HepG2 (cell line): ENCODE measurements around the gene ZNF700. TPM values are rescaled to one million over a fixed set of nuclear protein-coding genes. Genes with fewer than 3 reads are reported as not detected.
"Not testable (repeated sequence)": the region's sequence is repeated elsewhere in the genome, so short reads cannot be mapped to it uniquely, and the experiment has no call there.

Experiments
- ATAC-seq: fragments of 200-7000 bp; cut with Tn5 transposase; 3 replicates; pipeline ENCODE4 v1.9.1; 2020; ENCODE audit warnings: mild to moderate bottlenecking, moderate library complexity
- BruUV-seq: library from RNA; stranded (reverse); fragments of 400-500 nt; replicated peaks from 2 replicates; lab custom pipeline; 2021; lab: Mats Ljungman, UMichigan
- CTCF ChIA-PET: fragments of 300-600 bp; formaldehyde crosslinking; extraction: SDS; loops from one replicate; lab custom pipeline; 2021; ENCODE audit warnings: low total read pairs, inconsistent platforms, low intra/inter-chr PET ratio; lab: Yijun Ruan, JAX
- POLR2A ChIA-PET: fragments of 350-600 bp; sonication (Branson Sonifier 250); formaldehyde crosslinking; loops from one replicate; lab custom pipeline; 2020; ENCODE audit warnings: antibody characterized with exemption, inconsistent platforms; lab: Yijun Ruan, JAX
- DNase-seq: peaks from one replicate; pipeline ENCODE4 v3.0.0-alpha.2; 2015; ENCODE audit warnings: low spot score
- FAIRE-seq: peaks from 3 replicates; lab custom pipeline; 2011; peaks lifted over from hg19 to GRCh38; lab: Jason Lieb, UNC
- H2AFZ ChIP-seq: one replicate; pipeline ENCODE4 v1.6.1; 2011; ENCODE audit warnings: low read length, inconsistent platforms
- H3K27ac ChIP-seq: fragments of 300-600 bp; 3 replicates; pipeline ENCODE4 v1.8.0; 2011; ENCODE audit warnings: mixed run types, mild to moderate bottlenecking, mixed read lengths, low read length, inconsistent platforms; ENCODE audit not compliant: insufficient read depth; ENCODE audit errors: extremely low read length
- H3K27me3 ChIP-seq, 2 experiments: fragments of 200-600 bp in 1 of 2; 2 replicates in 1 of 2; 3 replicates in 1 of 2; pipeline versions ENCODE4 v1.6.0 to v1.8.0; 2011; ENCODE audit warnings: low read length in 2 of 2, mild to moderate bottlenecking in 2 of 2, moderate library complexity in 2 of 2, inconsistent platforms in 1 of 2; ENCODE audit not compliant: insufficient read depth in 2 of 2, control insufficient read depth in 1 of 2
- H3K36me3 ChIP-seq, 2 experiments: fragments of 200-600 bp in 1 of 2; replicated peaks in 1 of 2; 2 replicates in 1 of 2; 3 replicates in 1 of 2; pipeline versions ENCODE4 v1.5.1 to v1.8.0; 2011; ENCODE audit warnings: low read length in 2 of 2, inconsistent platforms in 1 of 2; ENCODE audit not compliant: insufficient read depth in 2 of 2, control insufficient read depth in 1 of 2
- H3K4me1 ChIP-seq: 2 replicates; pipeline ENCODE4 v1.5.1; 2012; ENCODE audit warnings: low read length, inconsistent platforms; ENCODE audit not compliant: insufficient read depth
- H3K4me2 ChIP-seq: 2 replicates; pipeline ENCODE4 v1.6.0; 2011; ENCODE audit warnings: low read depth, low read length, inconsistent platforms
- H3K4me3 ChIP-seq, 3 experiments: fragments of 200-600 bp in 1 of 3; sonication (generic), shearing (Covaris generic) in 1 of 3; replicated peaks in 1 of 3; 2 replicates each; pipeline ENCODE4 v1.5.1; 2011 to 2016; ENCODE audit warnings: low read length in 3 of 3, inconsistent platforms in 2 of 3, low read depth in 2 of 3, mild to moderate bottlenecking in 2 of 3, control low read depth in 1 of 3, mixed read lengths in 1 of 3; ENCODE audit not compliant: insufficient read depth in 1 of 3
- H3K79me2 ChIP-seq: one replicate; pipeline ENCODE4 v1.6.1; 2011; ENCODE audit warnings: low read length, inconsistent platforms; ENCODE audit not compliant: insufficient read depth
- H3K9ac ChIP-seq: 2 replicates; pipeline ENCODE4 v1.6.0; 2011; ENCODE audit warnings: mild to moderate bottlenecking, low read depth, low read length, inconsistent platforms; ENCODE audit not compliant: insufficient read depth
- H3K9me3 ChIP-seq: 2 replicates; pipeline ENCODE4 v1.5.1; 2012; ENCODE audit warnings: mild to moderate bottlenecking, low read length
- H4K20me1 ChIP-seq: 2 replicates; pipeline ENCODE4 v1.6.0; 2011; ENCODE audit warnings: inconsistent platforms, mild to moderate bottlenecking, low read length, moderate library complexity; ENCODE audit not compliant: insufficient read depth
- MAFF ChIP-seq: IDR thresholded peaks from 2 replicates; pipeline ENCODE4 v1.6.1; 2011; ENCODE audit warnings: low read depth, low read length, improper control_type of control experiment
- MAFK ChIP-seq, 2 experiments: IDR thresholded peaks in 1 of 2; conservative IDR thresholded peaks in 1 of 2; 2 replicates each; pipeline ENCODE4 v1.6.1; 2011; ENCODE audit warnings: improper control_type of control experiment in 2 of 2, low read length in 2 of 2
- PCBP1 ChIP-seq: fragments of 200-400 bp; formaldehyde crosslinking; IDR thresholded peaks from 2 replicates; pipeline ENCODE4 v1.6.1; 2017; ENCODE audit warnings: mild to moderate bottlenecking, low read depth, low read length, borderline replicate concordance
- RBFOX2 ChIP-seq: fragments of 200-400 bp; formaldehyde crosslinking; IDR thresholded peaks from 2 replicates; pipeline ENCODE4 v1.6.1; 2017; ENCODE audit warnings: low read depth, mild to moderate bottlenecking, low read length
- YEATS4 ChIP-seq: sonication (generic); formaldehyde crosslinking; IDR thresholded peaks from 2 replicates; pipeline ENCODE4 v1.4.0; 2020; ENCODE audit warnings: missing genetic modification reagents, borderline replicate concordance
- WGBS: methylation state at CpG from one replicate; pipeline ENCODE4 v1.1.6; 2017; ENCODE audit warnings: low lambda C conversion rate; 5-methylcytosine and 5-hydroxymethylcytosine counted together
- in situ Hi-C: cut with HindIII; loops from 2 replicates; pipeline ENCODE4 v1.10.0; 2017; ENCODE audit warnings: low pct_unique_long_range_greater_than_20kb; ENCODE audit not compliant: extremely low pct_ligation_motif_present
- intact Hi-C: fragments of 100-400 bp; cut with micrococcal nuclease; formaldehyde crosslinking; loops from one replicate; pipeline ENCODE4 v1.10.0; 2022; ENCODE audit not compliant: unreplicated experiment
- polyA plus RNA-seq, 8 experiments: library from polyadenylated mRNA; depleted of rRNA in 3 of 8; stranded (reverse) in 7 of 8; unstranded in 1 of 8; fragments of >200 nt; fragmentation: Illumina TruSeq in 4 of 8; extraction: Trizol in 4 of 8; gene quantifications; 2 replicates each; pipeline versions ENCODE4 v1.2.1 to v1.2.3, GENCODE V29; 2011 to 2016; ENCODE audit warnings: low read depth in 4 of 8, missing spikeins in 1 of 8, mixed read lengths in 1 of 8; ENCODE audit not compliant: insufficient read depth in 1 of 8
- total RNA-seq, 5 experiments: library from RNA; depleted of rRNA; stranded (reverse); fragments of >200 nt; fragmentation: Illumina TruSeq; extraction: Trizol; gene quantifications; 2 replicates each; pipeline ENCODE4 v1.2.3, GENCODE V29; 2016; ENCODE audit warnings: low read depth in 1 of 5
- TF ChIP-seq, protein P1 (sequence below), 2 experiments: sonication (generic) in 1 of 2; formaldehyde crosslinking in 1 of 2; IDR thresholded peaks; 2 replicates each; pipeline versions ENCODE4 v1.4.0 to v1.6.1; 2018 to 2020; ENCODE audit warnings: missing genetic modification reagents in 2 of 2, borderline replicate concordance in 1 of 2, low read depth in 1 of 2, mild to moderate bottlenecking in 1 of 2, missing biosample characterization in 1 of 2

Gene ZNF700
- total and polyA plus RNA-seq, 2 of the 13 experiments (the other 11 are each of a cell fraction or from before 2014, with no cell fraction given), result 6.0 to 12.8 TPM

DNA sequence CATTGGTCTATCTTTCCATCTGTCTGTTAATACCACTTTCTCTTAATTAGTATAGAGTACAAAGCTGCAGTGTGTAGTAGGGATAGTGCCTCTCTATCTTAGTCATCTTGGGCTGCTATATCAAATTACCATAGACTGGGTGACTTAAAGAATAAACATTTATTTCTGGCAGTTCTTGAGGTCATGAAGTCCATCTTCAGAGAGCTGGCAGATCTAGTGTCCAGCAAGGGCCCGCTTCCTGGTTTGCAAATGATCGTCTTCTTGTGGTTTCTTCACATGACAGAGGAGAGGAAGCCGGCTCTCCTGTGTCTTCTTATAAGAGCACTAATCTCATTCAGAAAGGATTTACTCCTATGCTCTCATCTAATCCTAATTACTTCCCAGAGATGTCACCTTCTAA lies 6.1 kb downstream of the ZNF700 start:
- intact Hi-C loops, result no loop called here
- no TSS peak for BruUV-seq
- Histone ChIP-seq H3K9me3 (no peaks in the 10 kb centered on the region), H3K79me2 (peaks cover 45% of the 10 kb centered on the region), H3K27ac (no peak overlapping the region), H4K20me1 (no peaks in the 10 kb centered on the region), H3K4me1 (peaks cover 36% of the 10 kb centered on the region), H2AFZ (no peak overlapping the region), H3K4me3 (no peak overlapping the region), H3K9ac (no peak overlapping the region), H3K4me2 (no peak overlapping the region), H3K36me3 (0 out of 5 replicates have a peak, but pooled peaks cover 0 to 1% of the 10 kb centered on the region in 2 experiments), H3K27me3 (no peaks in the 10 kb centered on the region)
- POLR2A ChIA-PET, result no interaction called here
- DNase-seq (no peak), ATAC-seq (no peak), FAIRE-seq (no peak)
- TF ChIP-seq, protein P1, sequence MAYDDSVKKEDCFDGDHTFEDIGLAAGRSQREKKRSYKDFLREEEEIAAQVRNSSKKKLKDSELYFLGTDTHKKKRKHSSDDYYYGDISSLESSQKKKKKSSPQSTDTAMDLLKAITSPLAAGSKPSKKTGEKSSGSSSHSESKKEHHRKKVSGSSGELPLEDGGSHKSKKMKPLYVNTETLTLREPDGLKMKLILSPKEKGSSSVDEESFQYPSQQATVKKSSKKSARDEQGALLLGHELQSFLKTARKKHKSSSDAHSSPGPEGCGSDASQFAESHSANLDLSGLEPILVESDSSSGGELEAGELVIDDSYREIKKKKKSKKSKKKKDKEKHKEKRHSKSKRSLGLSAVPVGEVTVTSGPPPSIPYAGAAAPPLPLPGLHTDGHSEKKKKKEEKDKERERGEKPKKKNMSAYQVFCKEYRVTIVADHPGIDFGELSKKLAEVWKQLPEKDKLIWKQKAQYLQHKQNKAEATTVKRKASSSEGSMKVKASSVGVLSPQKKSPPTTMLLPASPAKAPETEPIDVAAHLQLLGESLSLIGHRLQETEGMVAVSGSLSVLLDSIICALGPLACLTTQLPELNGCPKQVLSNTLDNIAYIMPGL (CRISPR knock-in tag; IDR thresholded peaks at IDR 0.05; ENCODE audit: borderline replicate concordance in 1 of 2, low read depth in 1 of 2), result no peak
- peak; percentile 8; the same call in 1 of the 2 replicates for TF ChIP-seq RBFOX2
- CTCF ChIA-PET, result no interaction called here
- in situ Hi-C loops, result no loop called here
- WGBS, result 94% methylated on average over 3 of the region's 3 CpGs

DNA sequence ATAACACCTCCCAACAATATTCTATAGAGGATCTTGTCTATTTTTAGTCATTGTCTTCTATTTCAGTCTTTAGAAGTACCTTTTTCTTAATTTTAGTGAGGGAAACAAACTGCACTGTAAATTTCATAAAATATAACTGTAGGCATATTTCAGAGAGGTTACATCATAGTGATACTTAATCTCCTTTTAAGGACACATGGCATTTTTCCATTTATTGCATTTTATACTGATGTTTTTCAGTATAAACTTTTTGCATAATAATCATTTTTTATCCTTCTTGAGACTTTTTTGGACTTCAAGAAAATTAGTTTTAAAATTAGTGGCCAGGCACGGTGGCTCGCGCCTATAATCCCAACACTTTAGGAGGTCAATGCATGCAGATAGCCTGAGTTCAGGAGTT lies 6.6 kb downstream of the ZNF700 start:
- H3K36me3 ChIP-seq, result 0 out of 5 replicates have a peak, but pooled peaks cover 0 to 1% of the 10 kb centered on the region in 2 experiments
- 97% methylated on average over 3 of the region's 3 CpGs for WGBS
- CTCF ChIA-PET, result no interaction called here
- no peak overlapping the region for H2AFZ ChIP-seq
- TF ChIP-seq MAFK (conservative IDR thresholded peaks at IDR 0.05 in 1 of 2, IDR thresholded peaks at IDR 0.05 in 1 of 2; ENCODE audit: low read length in 2 of 2), result peak; percentile 61 to 67; a peak in 3 of 4 replicates
- TF ChIP-seq MAFF, result peak; percentile 62
- TF ChIP-seq PCBP1, result no peak
- 0 out of 2 replicates have a peak, but pooled peaks have one; percentile 4 for TF ChIP-seq RBFOX2
- TF ChIP-seq YEATS4 (CRISPR knock-in tag), result no peak
- ATAC-seq (no peak), FAIRE-seq (no peak), DNase-seq (no peak)
- no peaks in the 10 kb centered on the region for H4K20me1 ChIP-seq
- no peak overlapping the region for H3K27ac ChIP-seq
- in situ Hi-C loops (no loop called here), intact Hi-C loops (no loop called here)
- no TSS peak for BruUV-seq
- H3K4me2 ChIP-seq, result no peak overlapping the region
- no peaks in the 10 kb centered on the region for H3K9me3 ChIP-seq
- no peak overlapping the region for H3K4me3 ChIP-seq
- H3K79me2 ChIP-seq, result peaks cover 45% of the 10 kb centered on the region
- no peaks in the 10 kb centered on the region for H3K27me3 ChIP-seq
- no peak overlapping the region for H3K9ac ChIP-seq
- peaks cover 31% of the 10 kb centered on the region for H3K4me1 ChIP-seq
- POLR2A ChIA-PET, result no interaction called here

DNA sequence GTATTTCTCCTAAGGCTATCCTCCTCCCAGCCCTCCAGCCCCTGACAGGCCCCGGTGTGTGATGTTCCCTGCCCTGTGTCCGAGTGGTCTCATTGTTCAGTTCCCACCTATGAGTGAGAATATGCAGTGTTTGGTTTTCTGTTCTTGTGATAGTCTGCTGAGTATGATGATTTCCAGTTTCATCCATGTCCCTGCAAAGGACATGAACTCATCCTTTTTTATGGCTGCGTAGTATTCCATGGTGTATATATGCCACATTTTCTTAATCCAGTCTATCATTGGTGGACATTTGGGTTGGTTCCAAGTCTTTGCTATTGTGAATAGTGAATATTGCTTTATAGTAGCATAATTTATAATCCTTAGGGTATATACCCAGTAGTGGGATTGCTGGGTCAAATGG lies 10.9 kb downstream of the ZNF700 start:
- in situ Hi-C loops, H3K27ac ChIP-seq, ATAC-seq, intact Hi-C loops, POLR2A ChIA-PET, H3K9me3 ChIP-seq, H4K20me1 ChIP-seq, H3K9ac ChIP-seq, H3K27me3 ChIP-seq, H3K4me3 ChIP-seq, FAIRE-seq, BruUV-seq, H3K4me2 ChIP-seq, DNase-seq, CTCF ChIA-PET, H3K36me3 ChIP-seq, H2AFZ ChIP-seq: not testable (repeated sequence)
- peaks cover 35% of the 10 kb centered on the region for H3K79me2 ChIP-seq
- WGBS, result 94% methylated on average over 3 of the region's 3 CpGs
- peaks cover 12% of the 10 kb centered on the region; the same call in 1 of the 2 replicates for H3K4me1 ChIP-seq
